Naive thymus-derived CD8-positive, alpha-beta T cell (primary cell): Measurements from ENCODE around the gene MZB1. TPM values are rescaled to one million over a fixed set of nuclear protein-coding genes. Genes with fewer than 3 reads are reported as not detected.

Experiments used
- ATAC-seq, 2 donors: fragments of 150-1000 bp; cut with Tn5 transposase in 1 of 2; sonication (Bioruptor Pico), chemical (Tn5 transposase) in 1 of 2; 1 replicate in 1 of 2; 2 replicates in 1 of 2; pipeline ENCODE4 v1.10.0; 2021; ENCODE audit warnings: mild to moderate bottlenecking in 2 of 2, moderate library complexity in 2 of 2
- POLR2A ChIA-PET: fragments of 350-600 bp; sonication (Branson Sonifier 250); formaldehyde crosslinking; loops from one replicate; lab custom pipeline; 2021; ENCODE audit warnings: antibody characterized with exemption; lab: Charles Lee
- DNase-seq, 10 donors: peaks; one replicate each; pipeline versions ENCODE4 v3.0.0 to v3.0.0-alpha.2; 2020 to 2022
- H3K27ac Mint-ChIP-seq, 10 donors: one replicate each; pipeline ENCODE4 v1.8.0; 2020 to 2022; ENCODE audit warnings: mild to moderate bottlenecking in 10 of 10, mixed read lengths in 10 of 10, moderate library complexity in 4 of 10, inconsistent platforms in 1 of 10
- H3K27me3 Mint-ChIP-seq, 5 donors: one replicate each; pipeline ENCODE4 v1.8.0; 2021 to 2022; ENCODE audit warnings: mixed read lengths in 5 of 5
- H3K36me3 Mint-ChIP-seq, 3 donors: one replicate each; pipeline ENCODE4 v1.8.0; 2020 to 2022; ENCODE audit warnings: mixed read lengths in 3 of 3, mild to moderate bottlenecking in 2 of 3, inconsistent platforms in 1 of 3
- H3K4me1 Mint-ChIP-seq, 4 donors: one replicate each; pipeline ENCODE4 v1.8.0; 2021 to 2022; ENCODE audit warnings: mixed read lengths in 4 of 4
- H3K4me3 Mint-ChIP-seq, 10 donors: one replicate each; pipeline ENCODE4 v1.8.0; 2020 to 2022; ENCODE audit warnings: mild to moderate bottlenecking in 10 of 10, mixed read lengths in 10 of 10, moderate library complexity in 6 of 10, inconsistent platforms in 1 of 10
- H3K9me3 Mint-ChIP-seq, 9 donors: one replicate each; pipeline ENCODE4 v1.8.0; 2020 to 2022; ENCODE audit warnings: mixed read lengths in 9 of 9, mild to moderate bottlenecking in 3 of 9, inconsistent platforms in 1 of 9, moderate library complexity in 1 of 9
- polyA plus RNA-seq, 3 donors: library from polyadenylated mRNA; unstranded; fragments of 300-500 nt; fragmentation: Illumina TruSeq; gene quantifications; one replicate each; pipeline ENCODE4 v1.2.3, GENCODE V29; 2021
- total RNA-seq, 8 experiments: library from RNA in 2 of 8; stranded (reverse) in 2 of 8; gene quantifications; one replicate each; pipeline ENCODE4 v1.2.3 and lab custom pipeline; 2021 to 2026

The MZB1 gene
- total and polyA plus RNA-seq, 5 experiments from 2014 or later = 0.37 to 2.5 (median 1.5) TPM; not detected in 1

- Mint-ChIP-seq H3K27ac (peak overlapping the region; percentile 97 to 100 (median 98)), H3K36me3 (peaks cover 0 to 20% (median 6%) of the 10 kb centered on the region in 3 donors), H3K27me3 (no peaks in the 10 kb centered on the region), H3K4me1 (peaks cover 28 to 58% (median 54%) of the 10 kb centered on the region in 4 donors), H3K4me3 (peak overlapping the region; percentile 89 to 100 (median 97)), H3K9me3 (no peaks in the 10 kb centered on the region)
- DNase-seq (peak in 1 of 10 donors; percentile 8), ATAC-seq (peak in 1 of 2 donors; percentile 29)
- POLR2A ChIA-PET = interaction anchor here (0.7 to 3.6 kb wide), 27 partner anchors 9 to 1009 kb away, joined by 3 to 126 read pairs (median 4); partner anchors contain the start of genes MATR3, PROB1, SIL1 and SMIM33
Observed at GRCh38 chr5:139341187-139341688, 48.5 kb downstream of the MZB1 start.

- Mint-ChIP-seq H3K36me3 (peaks cover 0 to 11% (median 0%) of the 10 kb centered on the region in 3 donors), H3K27ac (peak overlapping the region in 2 of 10 donors; percentile 11 to 52), H3K9me3 (no peaks in the 10 kb centered on the region), H3K4me3 (peak overlapping the region in 3 of 10 donors; percentile 13 to 97 (median 69)), H3K4me1 (peaks cover 25 to 54% (median 53%) of the 10 kb centered on the region in 4 donors), H3K27me3 (no peaks in the 10 kb centered on the region)
- ATAC-seq (no peak), DNase-seq (no peak)
- POLR2A ChIA-PET = interaction anchor here (3.5 to 3.6 kb wide), 2 partner anchors 8 to 46 kb away, joined by 20 to 126 read pairs; partner anchors contain the start of gene MATR3
Observed at GRCh38 chr5:139340051-139340450, 49.7 kb downstream of the MZB1 start.

Other genes starting within 250 kb of the MZB1 start
- 10 to 100 TPM; 14.3 to 16.2 TPM for gene SIL1, start 191.5 kb downstream of the MZB1 start, total RNA-seq
- 10 to 100 TPM; 11.9 to 14.2 (median 13.5) TPM for gene SIL1, start 191.5 kb downstream of the MZB1 start, polyA plus RNA-seq
- 100 to 1,000 TPM; 259 to 272 TPM for gene MATR3, start 96.2 kb downstream of the MZB1 start, total RNA-seq
- gene MATR3, start 96.2 kb downstream of the MZB1 start, polyA plus RNA-seq = 100 to 1,000 TPM; 323 to 351 (median 327) TPM
- gene PAIP2, start 48.1 kb downstream of the MZB1 start, total RNA-seq = 100 to 1,000 TPM; 129 to 150 TPM
- 100 to 1,000 TPM; 359 to 455 (median 406) TPM for gene PAIP2, start 48.1 kb downstream of the MZB1 start, polyA plus RNA-seq
- gene SLC23A1, start 6.6 kb downstream of the MZB1 start, total RNA-seq = under 1 TPM in 1 of 2 experiments, not detected in 1; 0.34 TPM
- under 1 TPM in 1 of 3 donors, not detected in 2; 0.15 TPM for gene SLC23A1, start 6.6 kb downstream of the MZB1 start, polyA plus RNA-seq
- gene PROB1, start 5.2 kb upstream of the MZB1 start, total RNA-seq = under 1 TPM; 0.75 to 0.88 TPM
- gene PROB1, start 5.2 kb upstream of the MZB1 start, polyA plus RNA-seq = under 1 TPM; 0.03 to 0.32 (median 0.11) TPM
- 1 to 10 TPM; 4.4 to 4.6 TPM for gene SPATA24, start 14.2 kb upstream of the MZB1 start, total RNA-seq
- gene SPATA24, start 14.2 kb upstream of the MZB1 start, polyA plus RNA-seq = 1 to 10 TPM; 2.9 to 8.7 (median 4.3) TPM
- gene DNAJC18, start 49.6 kb upstream of the MZB1 start, total RNA-seq = 1 to 10 TPM; 3.8 to 5.5 TPM
- 1 to 10 TPM; 2.8 to 9.1 (median 5.1) TPM for gene DNAJC18, start 49.6 kb upstream of the MZB1 start, polyA plus RNA-seq
- gene ECSCR, start 72.8 kb upstream of the MZB1 start, total RNA-seq = not detected
- gene ECSCR, start 72.8 kb upstream of the MZB1 start, polyA plus RNA-seq = under 1 TPM in 1 of 3 donors, not detected in 2; 0.36 TPM
- under 1 TPM in 1 of 2 experiments, not detected in 1; 0.13 TPM for gene SMIM33, start 81.1 kb upstream of the MZB1 start, total RNA-seq
- under 1 TPM; 0.17 to 0.43 (median 0.30) TPM for gene SMIM33, start 81.1 kb upstream of the MZB1 start, polyA plus RNA-seq
- gene STING1, start 92.8 kb upstream of the MZB1 start, total RNA-seq = 10 to 100 TPM; 65.3 to 68.1 TPM
- gene STING1, start 92.8 kb upstream of the MZB1 start, polyA plus RNA-seq = 10 to 100 TPM; 40.6 to 87.3 (median 45.1) TPM
- 100 to 1,000 TPM; 223 to 236 TPM for gene UBE2D2, start 171.4 kb upstream of the MZB1 start, total RNA-seq
- gene UBE2D2, start 171.4 kb upstream of the MZB1 start, polyA plus RNA-seq = 100 to 1,000 TPM; 356 to 403 (median 359) TPM